ENCODE measurements around the gene CCDC187. TPM values are rescaled to one million over a fixed set of nuclear protein-coding genes. Genes with fewer than 3 reads are reported as not detected.

The CCDC187 gene
- polyA plus RNA-seq, 3 donors: not detected

GRCh38 chr9:136213733-136214132, 90.2 kb downstream of the CCDC187 start:
- Histone ChIP-seq H3K4me1 (ENCODE audit: control insufficient read depth in 1 of 2, insufficient read depth in 2 of 2, low read length in 2 of 2) (no peaks in the 10 kb centered on the region), H4K20me1 (ENCODE audit: insufficient read depth, low read length) (no peaks in the 10 kb centered on the region), H3K9ac (ENCODE audit: insufficient read depth, low read length, poor library complexity, severe bottlenecking) (no peak overlapping the region), H3K79me2 (ENCODE audit: insufficient read depth, low read length) (no peaks in the 10 kb centered on the region), H3K4me2 (replicated peaks; ENCODE audit: extremely low read depth, low read length, poor library complexity, severe bottlenecking) (no peak overlapping the region), H3K36me3 (replicated peaks in 1 of 2; ENCODE audit: control insufficient read depth in 1 of 2, insufficient read depth in 2 of 2, low read length in 2 of 2) (peaks cover 29 to 59% of the 10 kb centered on the region in 2 donors), H3K27ac (ENCODE audit: low read depth in 1 of 2, low read length in 2 of 2) (no peak overlapping the region), H3K9me3 (replicated peaks in 1 of 2; ENCODE audit: control insufficient read depth in 1 of 2, insufficient read depth in 1 of 2, low read length in 2 of 2) (peaks cover 0 to 10% of the 10 kb centered on the region in 2 donors), H2AFZ (ENCODE audit: insufficient read depth, low read depth, low read length, poor library complexity, severe bottlenecking) (no peak overlapping the region), H3K27me3 (ENCODE audit: control insufficient read depth in 2 of 2, insufficient read depth in 2 of 2, low read length in 2 of 2) (no peaks in the 10 kb centered on the region), H3K4me3 (replicated peaks in 1 of 3; ENCODE audit: low read depth in 2 of 3, low read length in 3 of 3) (no peak overlapping the region)
- WGBS (ENCODE audit: insufficient coverage): 98% methylated on average over 6 of the region's 9 CpGs
- no peaks in the 10 kb centered on the region for H3K4me1 Mint-ChIP-seq
- no peak for DNase-seq
- H3K9me3 Mint-ChIP-seq: peaks cover 0 to 10% (median 3%) of the 10 kb centered on the region in 7 donors
- no peak overlapping the region for H3K4me3 Mint-ChIP-seq
- H3K27ac Mint-ChIP-seq: peak overlapping the region in 1 of 7 donors; percentile 42
- TF ChIP-seq CTCF (IDR thresholded peaks at IDR 0.05): no peak
- peaks cover 0 to 3% (median 0%) of the 10 kb centered on the region in 3 donors for H3K27me3 Mint-ChIP-seq (ENCODE audit: low read depth in 3 of 3)
- H3K36me3 Mint-ChIP-seq: peaks cover 55 to 75% of the 10 kb centered on the region in 2 donors
- intact Hi-C loops (cut with micrococcal nuclease): no loop called here

GRCh38 chr9:136212345-136212950, 91.4 kb downstream of the CCDC187 start:
- no peaks in the 10 kb centered on the region for H4K20me1 ChIP-seq (ENCODE audit: insufficient read depth, low read length)

More at GRCh38 chr9:136212345-136212950, 91.4 kb downstream of the CCDC187 start:
- TF ChIP-seq CTCF (IDR thresholded peaks at IDR 0.05): no peak
- H3K9me3 Mint-ChIP-seq: peaks cover 0 to 10% (median 3%) of the 10 kb centered on the region in 7 donors
- Histone ChIP-seq H3K27me3 (ENCODE audit: control insufficient read depth in 2 of 2, insufficient read depth in 2 of 2, low read length in 2 of 2) (no peaks in the 10 kb centered on the region), H3K9me3 (replicated peaks in 1 of 2; ENCODE audit: control insufficient read depth in 1 of 2, insufficient read depth in 1 of 2, low read length in 2 of 2) (peaks cover 0 to 10% of the 10 kb centered on the region in 2 donors), H3K4me3 (replicated peaks in 1 of 3; ENCODE audit: low read depth in 2 of 3, low read length in 3 of 3) (no peak overlapping the region), H3K79me2 (ENCODE audit: insufficient read depth, low read length) (no peaks in the 10 kb centered on the region), H3K4me1 (ENCODE audit: control insufficient read depth in 1 of 2, insufficient read depth in 2 of 2, low read length in 2 of 2) (no peaks in the 10 kb centered on the region), H3K9ac (ENCODE audit: insufficient read depth, low read length, poor library complexity, severe bottlenecking) (no peak overlapping the region), H3K36me3 (replicated peaks in 1 of 2; ENCODE audit: control insufficient read depth in 1 of 2, insufficient read depth in 2 of 2, low read length in 2 of 2) (peaks cover 26 to 52% of the 10 kb centered on the region in 2 donors), H2AFZ (ENCODE audit: insufficient read depth, low read depth, low read length, poor library complexity, severe bottlenecking) (no peak overlapping the region), H3K27ac (ENCODE audit: low read depth in 1 of 2, low read length in 2 of 2) (no peak overlapping the region), H3K4me2 (replicated peaks; ENCODE audit: extremely low read depth, low read length, poor library complexity, severe bottlenecking) (no peak overlapping the region)
- H3K36me3 Mint-ChIP-seq: peaks cover 54 to 71% of the 10 kb centered on the region in 2 donors
- peaks cover 0 to 3% (median 0%) of the 10 kb centered on the region in 3 donors for H3K27me3 Mint-ChIP-seq (ENCODE audit: low read depth in 3 of 3)
- DNase-seq: no peak
- H3K4me1 Mint-ChIP-seq: no peaks in the 10 kb centered on the region
- intact Hi-C loops (cut with micrococcal nuclease): no loop called here
- no peak overlapping the region for H3K27ac Mint-ChIP-seq
- 96% methylated on average over 14 of the region's 28 CpGs for WGBS (ENCODE audit: insufficient coverage)
- no peak overlapping the region for H3K4me3 Mint-ChIP-seq
